Measurements from ENCODE around the gene RAP1GAP. TPM values are rescaled to one million over a fixed set of nuclear protein-coding genes. Genes with fewer than 3 reads are reported as not detected.
A peak's percentile ranks its signal among the peaks of the same experiment; 100 is the strongest.

The RAP1GAP gene
- total RNA-seq, 2 donors from 2014 or later = 8.0 to 8.2 TPM

GRCh38 chr1:21587602-21587953 is 81.6 kb downstream of the RAP1GAP start:
- H3K4me3 ChIP-seq (ENCODE audit: low read length) = no peak overlapping the region
- H3K27ac ChIP-seq (ENCODE audit: low read depth, low read length) = no peak overlapping the region
- peaks cover 5% of the 10 kb centered on the region for H3K4me1 ChIP-seq (ENCODE audit: control insufficient read depth, insufficient read depth, low read length)
- no peaks in the 10 kb centered on the region for H3K27me3 ChIP-seq (ENCODE audit: control insufficient read depth, insufficient read depth, low read length, poor library complexity, severe bottlenecking)
- Mint-ChIP-seq H3K4me3 (no peak overlapping the region), H3K27me3 (ENCODE audit: insufficient read depth) (peaks cover 6% of the 10 kb centered on the region), H3K4me1 (peaks cover 27% of the 10 kb centered on the region), H3K27ac (no peak overlapping the region), H3K9me3 (no peaks in the 10 kb centered on the region), H3K36me3 (ENCODE audit: low read depth) (no peaks in the 10 kb centered on the region)
- H3K9ac ChIP-seq (ENCODE audit: extremely low read depth, low read length, poor library complexity, severe bottlenecking) = no peak overlapping the region
- TF ChIP-seq, protein P1, sequence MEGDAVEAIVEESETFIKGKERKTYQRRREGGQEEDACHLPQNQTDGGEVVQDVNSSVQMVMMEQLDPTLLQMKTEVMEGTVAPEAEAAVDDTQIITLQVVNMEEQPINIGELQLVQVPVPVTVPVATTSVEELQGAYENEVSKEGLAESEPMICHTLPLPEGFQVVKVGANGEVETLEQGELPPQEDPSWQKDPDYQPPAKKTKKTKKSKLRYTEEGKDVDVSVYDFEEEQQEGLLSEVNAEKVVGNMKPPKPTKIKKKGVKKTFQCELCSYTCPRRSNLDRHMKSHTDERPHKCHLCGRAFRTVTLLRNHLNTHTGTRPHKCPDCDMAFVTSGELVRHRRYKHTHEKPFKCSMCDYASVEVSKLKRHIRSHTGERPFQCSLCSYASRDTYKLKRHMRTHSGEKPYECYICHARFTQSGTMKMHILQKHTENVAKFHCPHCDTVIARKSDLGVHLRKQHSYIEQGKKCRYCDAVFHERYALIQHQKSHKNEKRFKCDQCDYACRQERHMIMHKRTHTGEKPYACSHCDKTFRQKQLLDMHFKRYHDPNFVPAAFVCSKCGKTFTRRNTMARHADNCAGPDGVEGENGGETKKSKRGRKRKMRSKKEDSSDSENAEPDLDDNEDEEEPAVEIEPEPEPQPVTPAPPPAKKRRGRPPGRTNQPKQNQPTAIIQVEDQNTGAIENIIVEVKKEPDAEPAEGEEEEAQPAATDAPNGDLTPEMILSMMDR (conservative IDR thresholded peaks at IDR 0.05) = no peak
- no peaks in the 10 kb centered on the region for H3K36me3 ChIP-seq (ENCODE audit: control insufficient read depth, insufficient read depth, low read length)
- 79 to 83% methylated on average over 4 to 5 of the region's 5 CpGs for WGBS, 2 experiments (ENCODE audit: insufficient coverage in 1 of 2, insufficient read length in 1 of 2)
- no peak for DNase-seq
- H3K9me3 ChIP-seq (ENCODE audit: control insufficient read depth, low read length) = no peaks in the 10 kb centered on the region

DNA sequence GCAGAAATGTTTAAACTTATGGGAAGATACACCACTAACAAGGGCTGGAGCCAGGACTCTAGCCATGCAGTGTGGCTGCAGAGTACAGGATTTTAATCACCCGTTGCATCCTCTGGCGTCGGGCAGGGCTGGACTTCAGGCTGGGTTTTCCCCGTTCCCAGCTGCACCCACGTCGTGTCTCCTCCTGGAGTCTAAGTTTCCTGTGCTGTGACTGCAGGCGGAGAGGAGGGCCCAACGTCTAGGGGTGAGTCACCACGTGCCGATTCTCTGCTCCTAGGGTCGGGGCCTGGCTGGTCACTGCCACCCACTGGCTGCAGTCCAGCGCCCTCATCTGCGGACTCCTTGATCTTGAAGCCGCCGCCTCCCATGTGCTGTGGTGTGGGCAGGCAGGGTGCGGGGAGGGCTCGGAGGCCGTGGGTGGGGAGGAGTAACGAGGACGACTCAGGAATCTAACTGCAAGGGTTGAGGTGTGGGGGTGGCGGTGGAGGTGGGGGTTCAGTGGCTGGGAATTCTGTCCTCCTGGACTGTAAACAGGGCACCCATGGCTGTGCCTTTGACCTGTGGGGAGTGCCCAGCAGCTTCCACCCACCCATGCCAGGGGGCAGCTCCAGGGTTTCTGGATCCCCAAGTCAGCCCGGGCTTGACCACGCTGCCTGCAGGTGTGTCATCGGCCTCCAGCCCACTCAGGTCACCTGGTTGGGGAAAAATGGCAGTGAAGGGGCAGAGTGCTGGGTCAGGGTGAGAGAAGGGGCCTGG is 82.1 kb downstream of the RAP1GAP start:
- Histone ChIP-seq H3K9ac (ENCODE audit: extremely low read depth, low read length, poor library complexity, severe bottlenecking) (no peak overlapping the region), H3K9me3 (ENCODE audit: control insufficient read depth, low read length) (no peaks in the 10 kb centered on the region), H3K4me1 (ENCODE audit: control insufficient read depth, insufficient read depth, low read length) (peaks cover 5% of the 10 kb centered on the region), H3K4me3 (ENCODE audit: low read length) (no peak overlapping the region), H3K36me3 (ENCODE audit: control insufficient read depth, insufficient read depth, low read length) (no peaks in the 10 kb centered on the region), H3K27ac (ENCODE audit: low read depth, low read length) (no peak overlapping the region), H3K27me3 (ENCODE audit: control insufficient read depth, insufficient read depth, low read length, poor library complexity, severe bottlenecking) (no peaks in the 10 kb centered on the region)
- H3K4me3 Mint-ChIP-seq = no peak overlapping the region
- peaks cover 6% of the 10 kb centered on the region for H3K27me3 Mint-ChIP-seq (ENCODE audit: insufficient read depth)
- H3K4me1 Mint-ChIP-seq = peaks cover 27% of the 10 kb centered on the region
- WGBS, 2 experiments (ENCODE audit: insufficient coverage in 1 of 2, insufficient read length in 1 of 2) = 62 to 76% methylated on average over 8 to 24 of the region's 24 CpGs
- DNase-seq = peak; percentile 85
- H3K27ac Mint-ChIP-seq = peak overlapping the region; percentile 1
- TF ChIP-seq, protein P1 (conservative IDR thresholded peaks at IDR 0.05) = no peak
- no peaks in the 10 kb centered on the region for H3K36me3 Mint-ChIP-seq (ENCODE audit: low read depth)
- H3K9me3 Mint-ChIP-seq = peaks cover 2% of the 10 kb centered on the region

DNA sequence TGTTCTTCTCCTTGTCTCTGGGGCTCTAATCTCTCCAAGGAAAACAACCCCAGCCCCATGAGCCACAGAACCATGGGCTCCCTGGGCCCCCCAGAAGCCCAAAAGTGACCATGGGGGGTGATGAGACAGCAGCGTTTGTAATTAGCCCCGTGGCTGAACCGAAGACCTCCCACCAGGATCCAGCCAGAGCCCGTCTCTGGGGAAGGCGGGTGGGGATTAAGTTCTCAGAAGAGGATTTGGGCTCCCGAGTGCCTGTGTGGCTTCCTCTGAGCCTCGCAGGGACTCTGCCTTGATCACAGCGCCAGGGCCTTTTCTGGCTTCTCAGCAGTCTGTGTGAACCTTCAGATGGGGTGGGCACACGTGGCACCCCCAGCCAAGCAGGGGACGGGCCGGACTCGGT is 82.9 kb downstream of the RAP1GAP start:
- Mint-ChIP-seq H3K9me3 (peaks cover 2% of the 10 kb centered on the region), H3K27me3 (ENCODE audit: insufficient read depth) (peaks cover 6% of the 10 kb centered on the region), H3K27ac (peak overlapping the region; percentile 1), H3K4me3 (no peak overlapping the region), H3K36me3 (ENCODE audit: low read depth) (no peaks in the 10 kb centered on the region), H3K4me1 (peaks cover 27% of the 10 kb centered on the region)
- TF ChIP-seq, protein P1 (conservative IDR thresholded peaks at IDR 0.05) = no peak
- DNase-seq = peak; percentile 70
- WGBS, 2 experiments (ENCODE audit: insufficient coverage in 1 of 2, insufficient read length in 1 of 2) = 53 to 76% methylated on average over 9 to 12 of the region's 12 CpGs
- H3K27ac ChIP-seq (ENCODE audit: low read depth, low read length) = no peak overlapping the region
- H3K9me3 ChIP-seq (ENCODE audit: control insufficient read depth, low read length) = no peaks in the 10 kb centered on the region
- no peak overlapping the region for H3K9ac ChIP-seq (ENCODE audit: extremely low read depth, low read length, poor library complexity, severe bottlenecking)
- peaks cover 5% of the 10 kb centered on the region for H3K4me1 ChIP-seq (ENCODE audit: control insufficient read depth, insufficient read depth, low read length)
- no peaks in the 10 kb centered on the region for H3K27me3 ChIP-seq (ENCODE audit: control insufficient read depth, insufficient read depth, low read length, poor library complexity, severe bottlenecking)
- no peaks in the 10 kb centered on the region for H3K36me3 ChIP-seq (ENCODE audit: control insufficient read depth, insufficient read depth, low read length)
- H3K4me3 ChIP-seq (ENCODE audit: low read length) = no peak overlapping the region
